H1 (cell line): ENCODE measurements around the gene EMP2. TPM values are rescaled to one million over a fixed set of nuclear protein-coding genes. Genes with fewer than 3 reads are reported as not detected.

Experiments
- JUND ChIP-seq: IDR thresholded peaks from 2 replicates; pipeline ENCODE4 v1.6.1; 2011; ENCODE audit warnings: mild to moderate bottlenecking, improper control_type of control experiment, low read length
- SIN3A ChIP-seq, 2 experiments: IDR thresholded peaks in 1 of 2; conservative IDR thresholded peaks in 1 of 2; 2 replicates each; pipeline ENCODE4 v1.6.1; 2011 to 2012; ENCODE audit warnings: low read length in 2 of 2, improper control_type of control experiment in 1 of 2, low read depth in 1 of 2, mild to moderate bottlenecking in 1 of 2
- USF2 ChIP-seq: IDR thresholded peaks from 2 replicates; pipeline ENCODE4 v1.6.1; 2011; ENCODE audit warnings: low read length, improper control_type of control experiment
- polyA plus RNA-seq, 7 experiments: library from polyadenylated mRNA; depleted of rRNA in 3 of 7; stranded (reverse) in 5 of 7; unstranded in 2 of 7; fragments of >200 nt in 5 of 7; fragments of 200-250 nt in 2 of 7; gene quantifications; 1 replicate in 5 of 7; 2 replicates in 1 of 7; 4 replicates in 1 of 7; pipeline versions ENCODE4 v1.2.1 to v1.2.3, GENCODE V29; 2011 to 2013; ENCODE audit warnings: missing spikeins in 2 of 7, mixed read lengths in 2 of 7
- total RNA-seq: library from RNA; stranded (reverse); fragmentation: NEBNext Ultra II Directional; extraction: Animal tissue kit (Norgen Biotek cat#: 25700); gene quantifications from 2 replicates; pipeline ENCODE4 v1.2.1, GENCODE V29; 2021

The EMP2 gene
- total and polyA plus RNA-seq, 2 of the 8 experiments (the other 6 are each of a cell fraction or from before 2014, with no cell fraction given): 22.6 to 23.3 TPM

GRCh38 chr16:10609402-10609774 is 29.0 kb upstream of the EMP2 start (continued):
- TF ChIP-seq SIN3A (conservative IDR thresholded peaks at IDR 0.05 in 1 of 2, IDR thresholded peaks at IDR 0.05 in 1 of 2; ENCODE audit: low read depth in 1 of 2, low read length in 2 of 2): no peak
- TF ChIP-seq JUND: no peak
- no peak for TF ChIP-seq USF2
